HFF-Myc (cell line): ENCODE data around the gene OR6C1.
"Not testable (repeated sequence)": the region's sequence is repeated elsewhere in the genome, so short reads cannot be mapped to it uniquely, and the experiment has no call there.

Experiments
- DNase-seq: peaks from one replicate; pipeline ENCODE4 v3.0.0-alpha.2; 2011; ENCODE audit warnings: low read depth; ENCODE audit errors: extremely low read depth
- H3K4me3 ChIP-seq: replicated peaks from 2 replicates; pipeline ENCODE4 v1.5.1; 2011; ENCODE audit warnings: low read depth, mild to moderate bottlenecking, control low read depth, low read length
- TF ChIP-seq, protein P1 (sequence below): IDR thresholded peaks from 2 replicates; pipeline ENCODE4 v1.5.1; 2012; ENCODE audit warnings: mild to moderate bottlenecking, low read depth, low read length, control low read depth; ENCODE audit errors: missing control alignments

OR6C1 gene

DNA sequence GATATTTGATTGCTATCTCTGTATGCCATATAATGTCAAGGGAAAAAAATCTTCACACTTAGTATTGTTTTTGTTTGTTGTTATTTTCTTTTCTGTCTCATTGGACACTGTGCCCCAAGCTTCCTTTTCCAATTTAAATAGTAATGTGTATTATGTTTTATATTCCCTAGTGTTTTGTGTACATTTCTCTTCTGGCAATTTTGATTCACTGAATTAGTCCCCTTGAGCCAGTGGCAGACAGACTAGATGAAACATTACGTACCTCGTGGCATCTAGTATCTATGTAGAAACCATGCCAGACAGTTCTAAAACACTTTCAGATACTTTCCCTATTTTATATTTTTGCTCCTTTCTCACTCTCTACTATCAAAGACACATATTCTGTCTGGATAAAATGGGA is at the start of gene OR6C1:
TSS of gene OR6C1 (plus strand) at position 301 of the 400 bp plus-strand sequence. CDS start 6,257 bp downstream, outside the sequence.
- H3K4me3 ChIP-seq, result no peak within 1 kb of the TSS
- DNase-seq, result no peak
- TF ChIP-seq, protein P1, sequence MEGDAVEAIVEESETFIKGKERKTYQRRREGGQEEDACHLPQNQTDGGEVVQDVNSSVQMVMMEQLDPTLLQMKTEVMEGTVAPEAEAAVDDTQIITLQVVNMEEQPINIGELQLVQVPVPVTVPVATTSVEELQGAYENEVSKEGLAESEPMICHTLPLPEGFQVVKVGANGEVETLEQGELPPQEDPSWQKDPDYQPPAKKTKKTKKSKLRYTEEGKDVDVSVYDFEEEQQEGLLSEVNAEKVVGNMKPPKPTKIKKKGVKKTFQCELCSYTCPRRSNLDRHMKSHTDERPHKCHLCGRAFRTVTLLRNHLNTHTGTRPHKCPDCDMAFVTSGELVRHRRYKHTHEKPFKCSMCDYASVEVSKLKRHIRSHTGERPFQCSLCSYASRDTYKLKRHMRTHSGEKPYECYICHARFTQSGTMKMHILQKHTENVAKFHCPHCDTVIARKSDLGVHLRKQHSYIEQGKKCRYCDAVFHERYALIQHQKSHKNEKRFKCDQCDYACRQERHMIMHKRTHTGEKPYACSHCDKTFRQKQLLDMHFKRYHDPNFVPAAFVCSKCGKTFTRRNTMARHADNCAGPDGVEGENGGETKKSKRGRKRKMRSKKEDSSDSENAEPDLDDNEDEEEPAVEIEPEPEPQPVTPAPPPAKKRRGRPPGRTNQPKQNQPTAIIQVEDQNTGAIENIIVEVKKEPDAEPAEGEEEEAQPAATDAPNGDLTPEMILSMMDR, result no peak

DNA sequence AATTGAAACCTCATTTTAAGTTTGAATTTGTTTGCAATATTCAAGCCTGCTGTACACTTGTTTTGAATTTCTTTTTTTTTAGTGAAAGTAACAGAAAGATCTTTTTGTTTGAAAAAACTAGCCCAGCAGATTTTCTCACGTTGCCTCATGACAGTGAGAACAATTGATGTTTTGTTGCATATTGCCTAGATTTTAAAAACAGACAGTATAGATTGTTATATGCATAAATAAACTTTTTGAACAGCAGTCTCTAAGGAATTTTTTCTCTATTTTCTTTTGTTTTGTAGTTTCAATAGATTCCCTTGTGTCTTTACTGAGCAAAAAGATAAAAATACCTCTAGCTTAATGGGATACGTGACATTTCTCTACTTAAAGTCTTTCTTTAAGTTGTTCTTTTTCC is 33.2 kb upstream of the OR6C1 start:
- DNase-seq, result no peak
- H3K4me3 ChIP-seq, result no peak overlapping the region
- TF ChIP-seq, protein P1, result no peak

DNA sequence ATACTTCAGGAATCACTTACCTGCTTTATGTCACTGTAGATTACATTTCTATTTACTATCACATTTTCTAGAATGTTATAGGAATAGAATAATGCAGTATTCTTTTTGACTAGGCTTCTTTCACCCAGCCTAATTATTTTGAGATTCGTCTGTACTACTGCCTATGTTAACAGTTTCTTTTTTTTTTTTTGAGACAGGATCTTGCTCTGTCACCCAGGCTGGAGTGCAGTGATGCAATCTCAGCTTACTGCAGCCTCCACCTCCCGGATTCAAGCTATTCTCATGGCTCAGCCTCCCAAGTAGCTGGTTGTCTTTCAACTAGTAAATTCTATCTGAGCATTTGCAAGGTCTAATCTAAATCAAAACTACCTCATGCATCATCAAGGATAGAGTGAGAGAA is 24.1 kb upstream of the OR6C1 start:
- H3K4me3 ChIP-seq, result no peak overlapping the region
- no peak for DNase-seq
- TF ChIP-seq, protein P1, result no peak

DNA sequence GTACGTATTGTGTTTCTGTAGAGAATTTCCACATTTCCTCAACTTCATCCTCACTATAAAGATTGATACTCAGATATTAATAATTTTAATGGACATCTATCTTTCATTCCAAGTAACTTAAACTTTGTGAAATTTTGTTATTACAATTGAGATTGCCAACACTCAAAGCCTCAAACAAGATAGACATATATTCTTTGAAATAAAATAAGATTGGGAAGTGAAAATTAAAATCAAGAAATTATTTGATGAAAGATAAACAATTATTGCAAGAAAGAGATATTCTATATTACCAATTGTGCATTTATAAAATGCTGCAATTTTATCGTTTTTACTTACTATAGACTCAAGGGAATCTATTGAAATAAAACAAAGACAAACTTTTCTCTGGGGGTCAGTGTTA is 17.7 kb upstream of the OR6C1 start, which contains the start of gene OR6C6:
TSS of gene OR6C6 (minus strand) at position 101 of the 400 bp plus-strand sequence. CDS start 1,337 bp downstream, outside the sequence.
- TF ChIP-seq, protein P1, result no peak
- H3K4me3 ChIP-seq, result no peak within 1 kb of the TSS
- no peak for DNase-seq

DNA sequence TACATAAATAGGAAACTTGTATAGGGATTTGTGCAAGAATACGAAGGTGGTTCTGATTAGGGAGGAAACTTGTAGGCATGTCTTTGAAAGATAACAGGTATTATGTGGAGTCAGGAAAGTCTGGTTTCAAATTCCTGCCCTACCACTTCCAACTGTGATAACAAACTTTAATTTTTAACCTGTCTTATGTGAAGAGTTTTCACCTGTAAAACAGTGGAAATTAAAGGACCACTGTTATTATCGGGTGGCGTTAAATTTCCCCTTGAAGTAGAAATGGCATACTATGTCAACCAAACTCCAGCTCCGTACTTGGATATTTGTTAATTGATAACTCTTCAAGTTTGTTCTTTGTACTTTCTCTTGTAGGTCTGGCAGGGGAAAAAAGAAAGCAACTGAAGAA is 6.1 kb downstream of the OR6C1 start:
- TF ChIP-seq, protein P1, result no peak
- DNase-seq, result no peak
- no peak overlapping the region for H3K4me3 ChIP-seq

DNA sequence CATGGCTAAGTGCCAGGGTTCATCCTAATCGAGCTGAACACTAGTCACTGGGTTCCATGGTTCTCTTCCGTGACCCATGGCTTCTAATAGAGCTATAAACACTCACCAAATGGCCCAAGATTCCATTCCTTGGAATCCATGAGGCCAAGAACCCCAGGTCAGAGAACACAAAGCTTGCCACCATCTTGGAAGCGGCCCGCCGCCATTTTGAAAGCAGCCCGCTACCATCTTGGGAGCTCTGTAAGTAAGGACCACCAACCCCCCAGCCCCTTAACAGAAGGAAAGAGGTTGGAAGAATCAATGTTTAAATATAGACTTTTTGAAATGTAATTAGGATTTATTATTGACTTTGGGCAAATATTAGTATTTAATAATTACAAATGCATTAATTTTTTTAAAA is 11.7 kb downstream of the OR6C1 start:
- not testable (repeated sequence) for DNase-seq, H3K4me3 ChIP-seq

DNA sequence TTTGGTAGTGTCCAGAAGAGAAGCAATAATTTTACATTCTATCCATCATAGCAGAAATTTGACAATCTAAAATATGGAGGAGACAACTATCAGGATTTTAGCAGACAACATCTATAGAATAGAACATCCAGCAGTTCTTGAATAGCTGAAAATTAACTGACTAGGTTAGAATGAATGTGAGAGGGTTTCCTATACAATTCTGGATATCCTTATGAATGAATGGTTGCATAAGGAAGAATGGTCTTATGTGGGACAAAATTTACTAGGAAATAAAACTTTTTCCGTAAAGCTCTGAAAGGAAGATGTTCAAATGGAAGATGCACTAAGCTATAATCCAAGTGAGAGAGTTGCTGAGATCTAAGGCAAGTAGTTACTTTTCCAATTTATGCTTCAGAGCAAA is 16.3 kb downstream of the OR6C1 start, which contains the start of gene OR6C3:
TSS of gene OR6C3 (plus strand) at position 301 of the 400 bp plus-strand sequence. CDS start 955 bp downstream, outside the sequence.
- no peak for DNase-seq
- no peak within 1 kb of the TSS for H3K4me3 ChIP-seq
- TF ChIP-seq, protein P1, result no peak
